Neutrophil (primary cell): ENCODE data around the gene DIP2C.

Source experiments
- H3K27ac ChIP-seq: fragments of 200-600 bp; sonication (generic); 2 replicates; pipeline ENCODE4 v1.5.1; 2016; ENCODE audit warnings: mild to moderate bottlenecking, moderate library complexity
- H3K27me3 ChIP-seq: fragments of 200-600 bp; sonication (generic); 2 replicates; pipeline ENCODE4 v1.6.0; 2016; ENCODE audit warnings: mild to moderate bottlenecking
- H3K36me3 ChIP-seq: fragments of 200-600 bp; sonication (generic); 2 replicates; pipeline ENCODE4 v1.5.1; 2017
- H3K4me1 ChIP-seq, 2 experiments: fragments of 200-600 bp in 1 of 2; sonication (generic) in 1 of 2; 1 replicate in 1 of 2; 2 replicates in 1 of 2; pipeline versions ENCODE4 v1.5.1 to v1.6.1; 2013 to 2016; ENCODE audit warnings: low read depth in 1 of 2, low read length in 1 of 2, mild to moderate bottlenecking in 1 of 2, moderate library complexity in 1 of 2; ENCODE audit not compliant: control insufficient read depth in 1 of 2, insufficient read depth in 1 of 2
- H3K4me3 ChIP-seq, 2 experiments: fragments of 200-600 bp in 1 of 2; sonication (generic) in 1 of 2; 1 replicate in 1 of 2; 2 replicates in 1 of 2; pipeline ENCODE4 v1.5.1; 2013 to 2016; ENCODE audit warnings: low read depth in 1 of 2, low read length in 1 of 2, mild to moderate bottlenecking in 1 of 2, moderate library complexity in 1 of 2
- H3K9me3 ChIP-seq: fragments of 200-600 bp; sonication (generic); 2 replicates; pipeline ENCODE4 v1.5.1; 2016
- CTCF ChIP-seq: fragments of 200-600 bp; sonication (generic); IDR thresholded peaks from 2 replicates; pipeline ENCODE4 v1.5.1; 2016; ENCODE audit warnings: antibody characterized with exemption

The DIP2C gene

GRCh38 chr10:511101-511848 lies 178.2 kb downstream of the DIP2C start:
- Histone ChIP-seq H3K36me3 (no peaks in the 10 kb centered on the region), H3K4me3 (no peak overlapping the region), H3K27me3 (peaks cover 34% of the 10 kb centered on the region), H3K9me3 (no peaks in the 10 kb centered on the region), H3K27ac (no peak overlapping the region), H3K4me1 (no peaks in the 10 kb centered on the region)
- TF ChIP-seq CTCF, result peak; percentile 47

GRCh38 chr10:510415-510881 lies 179.0 kb downstream of the DIP2C start:
- Histone ChIP-seq H3K4me1 (no peaks in the 10 kb centered on the region), H3K4me3 (no peak overlapping the region), H3K9me3 (no peaks in the 10 kb centered on the region), H3K36me3 (no peaks in the 10 kb centered on the region), H3K27ac (no peak overlapping the region), H3K27me3 (peaks cover 34% of the 10 kb centered on the region)
- no peak for TF ChIP-seq CTCF

- H3K27ac ChIP-seq, result no peak overlapping the region
- H3K4me1 ChIP-seq, result no peaks in the 10 kb centered on the region
- no peaks in the 10 kb centered on the region for H3K36me3 ChIP-seq
- H3K4me3 ChIP-seq, result no peak overlapping the region
- H3K9me3 ChIP-seq, result no peaks in the 10 kb centered on the region
- peaks cover 31% of the 10 kb centered on the region for H3K27me3 ChIP-seq
- TF ChIP-seq CTCF, result no peak
Measured at GRCh38 chr10:509361-510102, 179.9 kb downstream of the DIP2C start.

GRCh38 chr10:508726-509125 lies 180.7 kb downstream of the DIP2C start:
- Histone ChIP-seq H3K36me3 (no peaks in the 10 kb centered on the region), H3K27me3 (peaks cover 30% of the 10 kb centered on the region), H3K9me3 (no peaks in the 10 kb centered on the region), H3K4me1 (no peaks in the 10 kb centered on the region), H3K27ac (no peak overlapping the region), H3K4me3 (no peak overlapping the region)
- no peak for TF ChIP-seq CTCF

- H3K27ac ChIP-seq, result no peak overlapping the region
- no peaks in the 10 kb centered on the region for H3K4me1 ChIP-seq
- H3K36me3 ChIP-seq, result no peaks in the 10 kb centered on the region
- TF ChIP-seq CTCF, result no peak
- H3K27me3 ChIP-seq, result peaks cover 28% of the 10 kb centered on the region
- no peak overlapping the region for H3K4me3 ChIP-seq
- H3K9me3 ChIP-seq, result no peaks in the 10 kb centered on the region
Measured at GRCh38 chr10:507908-508444, 181.5 kb downstream of the DIP2C start.
